Stimulated activated CD8-positive, alpha-beta memory T cell treated with anti-CD3 and anti-CD28 coated beads, Interleukin-15, amount 100 ng/mL, for 4 hours (primary cell): ENCODE measurements around the gene CKAP2.
A peak's percentile ranks its signal among the peaks of the same experiment; 100 is the strongest.
"Not testable (repeated sequence)": the region's sequence is repeated elsewhere in the genome, so short reads cannot be mapped to it uniquely, and the experiment has no call there.

ENCODE experiments used
- DNase-seq, 2 donors: peaks; one replicate each; pipeline ENCODE4 v3.0.0-alpha.2; 2020; ENCODE audit warnings: low read depth in 2 of 2

The CKAP2 gene

DNA sequence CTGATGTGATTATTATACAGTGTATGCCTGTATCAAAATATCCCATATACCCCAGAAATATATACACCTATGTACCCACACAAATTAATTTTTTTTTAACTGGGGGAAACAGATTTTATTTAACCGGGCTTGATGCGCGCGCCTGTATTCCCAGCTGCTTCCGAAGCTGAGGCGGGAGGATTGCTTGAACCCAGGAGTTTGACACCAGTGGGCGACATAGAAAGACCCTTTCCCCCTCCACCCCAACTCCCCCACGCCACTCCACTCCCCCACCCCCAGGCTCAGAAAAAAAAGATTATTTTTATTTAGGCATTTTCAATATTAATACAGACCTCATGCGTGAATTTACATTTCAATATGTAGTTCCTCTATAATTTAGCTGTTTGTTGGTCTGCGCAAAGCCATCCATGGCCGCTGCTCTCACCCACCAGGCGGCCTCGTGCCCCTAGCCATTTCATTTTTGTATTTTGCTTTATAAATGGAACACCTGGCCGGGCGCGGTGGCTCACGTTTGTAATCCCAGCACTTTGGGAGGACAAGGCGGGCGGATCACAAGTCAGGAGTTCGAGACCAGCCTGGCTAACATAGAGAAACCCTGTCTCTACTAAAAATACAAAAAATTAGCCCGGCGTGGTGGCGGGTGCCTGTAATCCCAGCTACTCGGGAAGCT, 4.0 kb upstream of the CKAP2 start:
- DNase-seq: no peak

DNA sequence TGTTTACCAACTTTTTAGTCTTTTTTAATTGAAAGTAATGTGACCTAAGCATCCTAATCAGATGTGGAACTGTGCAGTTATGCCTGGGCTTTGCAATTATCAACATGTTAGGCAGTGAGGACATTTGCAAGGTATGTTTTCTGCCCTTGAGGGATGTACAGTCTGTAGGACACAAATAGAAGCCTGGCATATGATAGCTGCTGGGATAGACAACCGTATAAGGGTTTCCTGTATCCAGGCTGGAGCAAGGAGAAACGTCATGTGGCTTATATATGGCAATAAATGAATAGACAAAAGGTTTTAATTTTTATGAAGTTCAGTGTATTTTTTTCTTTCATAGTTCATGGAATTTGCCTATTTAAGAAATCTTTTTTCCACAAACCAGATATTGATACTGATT, 2.8 kb upstream of the CKAP2 start:
- no peak for DNase-seq

DNA sequence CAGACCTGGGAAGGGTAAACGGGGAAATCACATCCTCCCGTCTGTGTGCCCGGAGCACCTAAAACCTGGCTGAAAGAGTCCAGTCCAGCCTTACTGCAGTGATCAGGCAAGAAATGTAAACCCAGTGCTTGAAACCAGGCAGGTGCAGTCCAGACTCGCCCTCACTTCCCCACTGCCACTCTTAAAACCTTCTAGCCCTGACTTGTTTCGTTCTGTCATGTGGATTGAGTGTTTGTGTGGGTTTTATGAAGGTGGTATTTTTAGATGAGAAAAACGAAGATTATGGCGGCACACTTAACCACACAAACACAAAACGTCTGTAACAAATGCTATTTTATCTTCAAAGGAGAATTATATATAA, 839 bp upstream of the CKAP2 start:
- no peak for DNase-seq

DNA sequence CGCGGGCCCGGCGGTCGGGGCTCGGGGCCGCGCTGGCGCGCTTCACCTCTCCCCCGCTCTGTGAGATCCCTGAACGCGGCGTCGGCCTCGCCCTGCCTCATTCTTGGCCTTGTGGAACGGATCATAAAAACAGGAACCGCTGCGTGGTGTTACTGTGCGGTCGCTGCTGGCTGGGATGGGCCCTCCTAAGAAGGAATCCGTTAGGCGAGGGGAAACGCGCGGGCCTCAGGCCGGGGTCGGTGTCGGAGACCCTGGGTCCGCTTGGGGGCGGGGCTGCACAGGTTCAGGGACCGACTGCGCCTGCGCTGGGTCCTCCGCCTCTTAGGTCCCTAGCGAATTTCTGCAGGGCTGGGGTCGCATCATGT, 381 bp downstream of the CKAP2 start:
- DNase-seq: peak; percentile 44 to 59

DNA sequence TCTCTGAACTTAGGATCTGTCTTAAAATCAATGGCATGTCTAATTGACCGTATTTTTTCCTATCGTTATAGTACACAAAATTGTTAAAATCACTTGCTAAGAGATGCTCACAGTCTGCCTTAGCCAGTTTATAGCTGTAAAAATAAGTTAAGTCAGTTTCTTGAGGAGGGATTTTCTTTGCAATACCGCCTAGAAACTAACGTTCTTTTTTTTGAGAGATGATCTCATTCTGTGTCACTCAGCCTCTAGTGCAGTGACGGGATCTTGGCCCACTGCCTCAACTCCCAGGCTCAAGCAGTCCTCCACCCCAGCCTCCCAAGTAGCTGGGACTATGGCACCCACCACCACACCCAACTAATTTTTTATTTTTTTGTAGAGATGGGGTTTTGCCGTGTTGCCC, 4.4 kb downstream of the CKAP2 start:
- no peak for DNase-seq

DNA sequence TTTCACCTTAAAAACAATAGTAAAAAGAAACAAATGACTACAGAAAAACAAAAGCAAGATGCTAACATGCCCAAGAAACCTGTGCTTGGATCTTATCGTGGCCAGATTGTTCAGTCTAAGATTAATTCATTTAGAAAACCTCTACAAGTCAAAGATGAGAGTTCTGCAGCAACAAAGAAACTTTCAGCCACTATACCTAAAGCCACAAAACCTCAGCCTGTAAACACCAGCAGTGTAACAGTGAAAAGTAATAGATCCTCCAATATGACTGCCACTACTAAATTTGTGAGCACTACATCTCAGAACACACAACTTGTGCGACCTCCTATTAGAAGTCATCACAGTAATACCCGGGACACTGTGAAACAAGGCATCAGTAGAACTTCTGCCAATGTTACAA, 6.0 kb downstream of the CKAP2 start:
- no peak for DNase-seq

DNA sequence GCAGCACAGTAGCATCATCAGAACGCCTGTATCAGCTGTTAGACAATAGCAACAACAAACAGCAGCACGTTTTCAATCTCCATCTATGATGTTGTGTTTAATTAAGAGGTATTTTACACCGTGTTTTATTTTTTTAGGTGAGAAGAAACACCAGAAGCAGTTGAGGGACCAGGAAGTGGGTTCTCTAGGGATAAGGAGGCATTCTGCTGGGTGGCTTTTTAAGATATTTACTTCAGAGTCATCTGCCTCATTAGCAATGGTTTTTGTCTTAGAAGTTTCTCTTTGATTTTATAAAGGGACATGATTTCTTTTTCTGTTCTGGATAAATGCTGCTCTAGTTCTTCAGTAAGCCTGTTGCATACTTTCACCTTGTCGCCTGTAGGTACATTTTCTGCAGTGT, 8.2 kb downstream of the CKAP2 start:
- DNase-seq: no peak

DNA sequence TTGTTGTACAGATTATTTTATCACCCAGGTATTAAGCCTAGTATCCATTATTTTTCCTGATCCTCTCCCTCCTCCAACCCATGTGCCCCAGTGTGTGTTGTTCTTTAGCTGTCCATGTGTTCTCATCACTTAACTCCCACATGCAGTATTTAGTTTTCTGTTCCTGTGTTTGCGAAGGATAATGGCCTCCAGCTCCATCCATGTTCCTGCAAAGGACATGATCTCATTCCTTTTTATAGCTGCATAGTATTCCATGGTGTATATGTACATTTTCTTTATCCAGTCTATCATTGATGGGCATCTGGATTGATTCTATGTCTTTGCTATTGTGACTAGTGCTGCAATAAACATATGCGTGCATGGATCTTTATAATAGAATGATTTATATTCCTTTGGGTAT, 13.2 kb downstream of the CKAP2 start:
- DNase-seq: not testable (repeated sequence)

DNA sequence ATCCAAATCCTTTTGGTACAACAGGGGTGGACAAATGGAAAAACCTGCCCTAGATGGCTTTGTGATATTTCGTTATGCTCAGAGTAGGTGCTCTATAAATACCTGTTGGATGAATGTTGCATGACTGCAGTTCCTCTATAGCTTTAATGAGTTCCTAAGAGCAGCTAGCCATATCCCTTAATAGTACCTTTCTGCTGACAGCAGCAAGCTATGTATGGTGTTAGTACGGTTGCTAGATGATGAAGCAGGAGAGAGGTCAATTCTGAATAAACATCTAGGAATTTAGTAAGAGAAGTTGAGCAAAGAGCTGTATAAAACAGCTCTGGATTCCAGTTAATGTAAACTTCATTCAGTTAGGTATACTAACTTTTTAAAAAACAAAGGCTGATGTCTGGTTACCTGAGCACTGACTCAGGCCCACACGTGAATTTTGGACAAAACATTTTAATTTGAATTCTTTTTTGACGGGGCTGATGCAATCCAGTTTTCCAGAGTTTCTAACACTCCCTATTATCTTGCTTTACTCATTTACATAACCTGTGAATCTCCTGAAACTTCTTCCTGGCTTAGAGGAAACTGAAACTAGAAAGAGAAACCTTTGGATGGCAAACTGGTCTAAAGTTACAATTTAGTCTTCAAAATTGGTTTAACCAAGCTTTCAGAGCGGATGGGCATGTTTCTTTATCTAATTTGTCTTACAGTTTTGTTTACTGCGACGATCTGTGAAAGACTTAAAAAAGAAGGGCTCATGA, 25.6 kb downstream of the CKAP2 start:
- DNase-seq: not testable (repeated sequence)

DNA sequence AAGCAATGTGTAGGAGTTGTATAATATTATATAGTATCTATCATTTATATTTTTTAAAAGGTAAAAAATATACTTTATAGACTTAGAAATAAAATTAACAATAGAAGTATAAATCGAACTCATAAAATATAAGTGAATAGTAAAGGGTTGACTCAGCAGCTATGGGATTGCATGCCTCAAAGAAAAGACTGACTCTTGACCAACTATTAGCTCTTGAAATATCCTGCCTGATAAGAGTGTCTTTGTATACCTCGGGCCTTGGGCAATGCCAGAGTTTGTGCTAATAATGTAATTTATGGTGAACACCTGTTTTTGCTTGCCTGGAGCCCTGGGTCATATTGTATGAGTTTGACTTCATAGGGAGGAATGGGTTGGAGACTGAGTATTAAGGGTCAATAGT, 31.8 kb downstream of the CKAP2 start:
- not testable (repeated sequence) for DNase-seq

DNA sequence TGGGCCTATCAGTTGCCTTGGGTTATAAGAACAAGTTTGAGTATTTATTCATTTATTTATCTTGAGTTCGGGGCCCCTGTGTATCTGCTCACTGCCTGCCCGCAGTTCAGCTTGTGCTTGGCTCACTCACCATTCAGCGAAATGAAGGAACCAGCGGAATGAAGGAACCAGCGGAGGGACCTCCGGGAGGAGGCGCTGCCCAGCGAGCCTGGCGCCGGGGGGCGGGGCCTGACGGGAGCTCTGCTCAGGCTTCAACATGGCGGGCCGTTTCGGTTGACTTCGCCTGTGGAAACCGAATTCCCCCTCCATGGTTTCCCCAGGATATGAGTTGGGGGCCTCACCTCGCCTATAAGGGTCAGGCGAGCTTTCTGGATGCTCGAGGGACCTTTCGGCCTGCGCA, 33.5 kb downstream of the CKAP2 start:
- DNase-seq: not testable (repeated sequence)

DNA sequence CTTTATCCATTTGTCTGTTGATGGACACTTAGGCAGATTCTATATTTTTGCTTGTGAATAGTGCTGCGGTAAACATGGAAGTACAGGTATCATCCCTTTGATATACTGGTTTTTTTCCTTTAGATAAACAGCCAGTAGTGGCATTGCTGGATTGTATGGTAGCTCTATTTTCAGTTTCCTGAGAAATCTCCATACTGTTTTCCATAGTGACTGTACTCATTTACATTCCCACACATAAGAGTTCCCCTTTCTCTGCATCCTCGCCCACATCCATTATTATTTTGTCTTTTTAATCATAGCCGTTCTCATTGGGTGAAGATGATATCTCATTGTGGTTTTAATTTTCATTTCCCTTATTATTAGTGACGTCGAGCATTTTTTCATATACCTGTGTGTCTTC, 35.7 kb downstream of the CKAP2 start:
- not testable (repeated sequence) for DNase-seq

DNA sequence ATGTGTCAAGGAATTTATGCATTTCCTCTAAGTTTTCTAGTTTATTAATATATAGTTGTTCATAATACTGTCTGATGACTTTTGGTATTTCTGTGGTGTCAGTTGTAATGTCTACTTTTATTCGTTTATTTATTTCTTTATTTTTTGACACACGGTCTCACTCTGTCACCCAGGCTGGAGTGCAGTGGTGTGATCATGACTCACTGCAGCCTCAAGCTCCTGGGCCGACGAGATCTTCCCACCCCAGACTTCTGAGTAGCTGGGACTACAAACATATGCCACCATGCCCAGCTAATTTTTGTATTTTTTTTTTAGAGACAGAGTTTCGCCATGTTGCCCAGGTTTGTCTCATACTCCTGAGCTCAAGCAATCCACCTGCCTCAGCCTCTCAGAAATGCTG, 39.0 kb downstream of the CKAP2 start:
- not testable (repeated sequence) for DNase-seq

DNA sequence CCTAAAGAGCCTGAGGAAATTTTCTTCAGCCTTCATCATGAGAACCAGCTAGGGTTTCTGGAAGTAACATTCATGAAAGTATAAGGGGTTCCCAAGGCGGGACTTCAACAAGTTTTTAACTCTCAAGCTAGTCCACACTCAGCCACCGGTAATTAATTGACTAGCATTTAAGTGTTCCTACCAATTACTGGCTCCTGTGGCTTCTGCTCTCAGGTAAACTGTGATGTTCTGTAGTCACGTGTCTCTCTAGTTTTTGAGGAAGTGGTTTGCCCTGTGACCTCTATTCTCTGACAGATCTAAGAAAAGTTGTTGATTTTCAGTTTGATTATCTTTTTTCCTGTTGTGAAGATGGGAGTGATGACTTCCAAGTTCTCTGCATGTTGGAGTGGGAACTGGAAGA, 42.7 kb downstream of the CKAP2 start:
- not testable (repeated sequence) for DNase-seq

DNA sequence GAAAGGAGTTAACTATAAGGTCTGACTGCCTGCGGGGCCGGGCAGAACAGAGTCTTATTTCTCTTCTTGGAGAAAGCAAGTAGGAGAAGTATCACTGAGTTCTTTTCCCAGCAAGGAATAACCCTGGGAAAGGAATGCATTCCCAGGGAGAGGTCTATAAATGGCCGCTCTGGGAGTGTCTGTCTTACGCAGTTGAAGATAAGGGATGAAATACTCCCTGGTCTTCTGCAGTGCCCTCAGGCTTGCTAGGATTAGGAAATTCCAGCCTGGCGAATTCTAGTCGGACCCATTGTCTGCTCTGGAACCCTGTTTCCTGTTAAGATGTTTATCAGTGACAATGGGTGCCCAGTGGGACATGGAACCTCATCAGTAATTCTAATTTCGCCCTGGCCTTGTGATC, 47.0 kb downstream of the CKAP2 start:
- DNase-seq: not testable (repeated sequence)

DNA sequence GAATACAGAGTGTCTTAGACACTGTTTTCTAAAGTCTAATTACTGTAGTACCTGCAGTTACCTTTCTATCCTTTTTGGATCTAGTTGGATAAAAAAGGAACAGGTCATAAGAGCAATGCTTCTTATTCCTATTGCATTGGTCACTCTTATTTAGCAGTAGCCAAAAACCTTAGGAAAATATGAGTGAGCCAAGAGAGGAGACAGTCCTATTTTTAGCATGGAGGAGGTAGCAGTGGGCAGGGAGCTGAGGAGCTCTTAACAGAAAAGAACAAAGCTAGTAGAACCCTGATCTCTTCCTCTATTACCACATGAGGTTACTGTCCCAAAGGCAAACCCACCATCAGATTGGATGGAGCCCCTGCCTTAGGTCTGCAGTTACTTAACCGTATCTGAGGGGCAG, 50.6 kb downstream of the CKAP2 start:
- not testable (repeated sequence) for DNase-seq

DNA sequence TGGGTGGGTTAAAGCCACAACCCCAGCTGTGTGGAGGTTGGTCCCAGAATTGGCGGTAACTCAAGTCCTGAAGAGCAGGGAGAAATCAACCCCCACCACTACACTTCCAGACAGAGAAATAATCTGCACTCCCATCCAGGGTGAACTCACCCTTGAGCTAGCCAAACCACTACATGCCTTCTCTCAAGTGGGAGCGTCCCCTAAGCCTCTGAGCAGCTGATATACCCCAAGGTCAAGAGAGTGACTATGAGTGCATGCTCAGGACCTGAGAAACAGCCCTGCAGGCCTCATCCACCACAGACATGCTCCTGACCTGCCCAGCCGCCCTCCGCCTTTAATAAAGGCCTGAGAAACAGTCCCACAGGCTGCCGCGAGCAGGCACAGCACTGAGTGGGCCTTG, 54.3 kb downstream of the CKAP2 start:
- DNase-seq: not testable (repeated sequence)

DNA sequence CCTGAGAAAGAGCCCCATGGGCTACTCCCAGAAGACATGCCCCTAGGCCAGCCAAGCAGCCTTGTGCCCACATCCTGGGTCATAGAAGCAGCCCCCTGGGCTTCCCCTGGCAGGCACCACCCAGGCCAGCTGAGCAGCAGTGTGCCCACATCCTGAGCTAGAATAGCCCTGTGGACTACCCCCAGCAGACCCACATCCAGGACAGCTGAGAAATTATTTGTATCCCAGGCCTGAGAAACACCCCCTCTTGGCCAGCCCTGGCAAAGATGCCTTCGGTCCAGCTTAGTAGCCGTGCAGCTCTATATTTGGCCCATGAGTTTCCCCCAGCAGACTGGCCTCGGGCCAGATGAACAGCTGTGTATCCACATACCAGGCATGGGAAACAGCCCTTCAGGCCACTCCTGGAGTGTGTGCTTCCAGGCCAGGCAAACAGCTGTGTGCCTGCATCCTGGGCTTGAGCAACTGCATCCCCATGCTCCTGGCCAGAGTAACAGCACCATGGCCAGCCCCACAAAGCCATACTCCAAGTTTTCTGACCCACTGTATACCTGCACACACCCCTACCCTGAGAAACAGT, 55.0 kb downstream of the CKAP2 start:
- not testable (repeated sequence) for DNase-seq

DNA sequence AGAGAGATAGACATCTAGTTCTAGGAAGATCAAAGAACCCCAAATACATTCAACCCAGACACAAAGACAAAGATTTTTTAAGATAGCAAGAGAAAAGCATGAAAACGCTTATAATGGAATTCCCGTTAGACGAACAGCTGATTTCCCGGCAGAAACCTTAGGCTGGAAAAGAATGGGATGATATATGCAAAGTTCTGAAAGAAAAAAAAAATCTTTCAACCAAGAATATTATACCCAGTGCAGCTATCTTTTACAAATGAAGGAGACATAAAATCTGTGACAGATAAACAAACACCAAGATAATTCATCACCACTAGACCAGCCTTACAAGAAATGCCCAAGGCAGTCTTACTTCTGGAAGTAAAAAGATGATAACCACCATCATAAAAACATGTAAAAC, 56.3 kb downstream of the CKAP2 start:
- not testable (repeated sequence) for DNase-seq

DNA sequence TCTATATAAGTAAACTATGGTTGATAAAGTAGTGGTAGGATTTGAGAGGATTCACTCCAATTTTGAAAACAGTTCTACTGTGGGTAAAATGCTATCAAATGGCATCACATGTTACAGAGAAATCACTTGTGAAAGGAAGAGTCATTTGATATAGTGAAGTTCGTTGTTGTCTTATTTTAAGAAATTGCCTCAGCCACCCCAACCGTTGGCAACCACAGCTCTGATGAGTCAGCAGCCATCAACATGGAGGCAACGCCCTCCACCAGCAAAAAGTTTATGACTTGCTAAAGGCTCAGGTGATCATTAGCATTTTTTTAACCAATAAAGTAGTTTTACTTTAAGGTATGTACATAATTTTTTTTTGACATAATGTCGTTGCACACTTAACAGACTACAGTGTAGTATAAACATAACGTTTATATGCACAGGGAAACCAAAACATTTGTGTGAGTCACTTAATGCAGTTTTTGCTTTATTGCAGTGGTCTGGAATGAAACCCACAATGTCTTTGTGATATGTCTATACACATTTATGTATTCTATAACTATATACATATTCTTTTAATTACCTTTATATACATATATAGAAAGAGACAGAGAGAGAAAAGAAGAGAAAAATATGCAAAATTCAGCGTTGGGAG, 58.8 kb downstream of the CKAP2 start:
- not testable (repeated sequence) for DNase-seq

DNA sequence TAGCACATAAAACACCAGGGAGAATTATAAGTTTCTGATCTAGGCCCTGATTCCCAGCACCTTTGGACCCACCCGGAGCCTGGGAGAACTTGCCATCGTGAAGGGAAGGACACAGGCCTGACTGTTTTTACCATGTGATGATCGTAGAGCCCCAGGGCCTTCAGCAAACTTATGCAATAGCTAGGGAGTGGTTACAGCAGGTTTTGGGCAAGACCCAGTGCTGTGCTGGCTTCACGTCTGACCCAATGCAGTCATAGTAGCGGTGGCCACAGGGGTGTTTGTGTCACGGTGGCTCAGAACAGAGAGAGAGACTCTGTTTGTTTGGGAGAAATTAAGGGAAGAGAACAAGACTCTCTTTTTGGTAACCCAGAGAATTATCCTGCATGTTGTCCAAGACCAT, 68.0 kb downstream of the CKAP2 start:
- DNase-seq: not testable (repeated sequence)
